ENCODE results near the gene RASL11A. TPM values are rescaled to one million over a fixed set of nuclear protein-coding genes. Genes with fewer than 3 reads are reported as not detected.

RASL11A gene
- polyA plus RNA-seq, 2 of the 4 experiments (the other 2 are of a cell fraction), result 2.1 to 4.7 TPM

DNA sequence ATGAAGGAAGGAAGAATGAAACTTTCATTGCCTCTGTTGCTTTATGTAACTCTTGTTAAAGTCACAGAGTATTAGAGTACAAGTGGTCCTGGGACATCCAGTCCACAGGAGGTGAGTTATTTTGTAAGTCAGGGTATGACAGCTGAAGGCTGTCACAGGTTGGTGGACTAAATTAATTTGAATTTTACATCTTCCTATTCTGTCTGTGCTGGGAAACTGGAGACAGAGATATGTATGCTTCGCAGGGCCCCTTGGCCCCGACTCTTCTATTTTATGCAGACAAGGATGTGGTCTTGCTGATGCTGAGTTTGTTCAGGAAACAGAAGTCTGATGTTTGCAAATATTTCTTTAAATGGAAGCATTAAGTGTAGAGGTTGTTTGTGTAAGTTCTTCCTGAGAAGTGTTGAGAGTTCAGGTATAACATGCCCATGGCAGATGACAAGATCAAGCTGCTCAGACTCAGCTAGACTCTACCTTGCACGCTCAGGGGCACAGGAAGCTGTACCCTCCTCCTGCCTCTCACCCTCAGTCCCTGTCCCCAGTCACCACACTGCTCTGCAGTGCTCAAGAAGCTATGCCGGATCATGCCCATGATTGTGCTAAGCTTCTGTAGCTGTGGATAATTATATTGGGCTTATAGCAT lies 23.4 kb downstream of the RASL11A start:
- POLR2A ChIA-PET, result no interaction called here
- ATAC-seq, result no peak

GRCh38 chr13:27295096-27295495 lies 24.5 kb downstream of the RASL11A start:
- WGBS (ENCODE audit: missing lambda C conversion rate), result 60% methylated on average over 7 of the region's 7 CpGs
- no peak for ATAC-seq
- no peak overlapping the region for H3K4me3 ChIP-seq
- H3K27ac ChIP-seq, result no peak overlapping the region
- no peaks in the 10 kb centered on the region for H3K9me3 ChIP-seq
- POLR2A ChIA-PET, result no interaction called here
- no peak for FAIRE-seq
- no peak overlapping the region for H3K4me2 ChIP-seq
- H3K4me1 ChIP-seq, result no peaks in the 10 kb centered on the region
- TF ChIP-seq HOXB13 (CRISPR knock-in tag; IDR thresholded peaks at IDR 0.05; ENCODE audit: low read depth) (no peak), CBX2 (IDR thresholded peaks at IDR 0.05; ENCODE audit: borderline replicate concordance, low read depth) (no peak), NFE2L2 (conservative IDR thresholded peaks at IDR 0.05; ENCODE audit: low read length) (no peak), KDM5A (IDR thresholded peaks at IDR 0.05) (no peak), ZC3H11A (IDR thresholded peaks at IDR 0.05) (no peak), CHD2 (IDR thresholded peaks at IDR 0.05; ENCODE audit: low read length, partially characterized antibody) (no peak), POLR2A (IDR thresholded peaks at IDR 0.05; ENCODE audit: low read length) (no peak), HOXA7 (CRISPR knock-in tag; IDR thresholded peaks at IDR 0.05) (no peak), RNF2 (IDR thresholded peaks at IDR 0.05; ENCODE audit: borderline replicate concordance, low read depth) (no peak), ZFP36 (IDR thresholded peaks at IDR 0.05; ENCODE audit: borderline replicate concordance, partially characterized antibody) (no peak), CHD4 (IDR thresholded peaks at IDR 0.05; ENCODE audit: borderline replicate concordance) (no peak)
- TF ChIP-seq, protein P1, sequence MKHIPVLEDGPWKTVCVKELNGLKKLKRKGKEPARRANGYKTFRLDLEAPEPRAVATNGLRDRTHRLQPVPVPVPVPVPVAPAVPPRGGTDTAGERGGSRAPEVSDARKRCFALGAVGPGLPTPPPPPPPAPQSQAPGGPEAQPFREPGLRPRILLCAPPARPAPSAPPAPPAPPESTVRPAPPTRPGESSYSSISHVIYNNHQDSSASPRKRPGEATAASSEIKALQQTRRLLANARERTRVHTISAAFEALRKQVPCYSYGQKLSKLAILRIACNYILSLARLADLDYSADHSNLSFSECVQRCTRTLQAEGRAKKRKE (CRISPR knock-in tag; IDR thresholded peaks at IDR 0.05; ENCODE audit: low read depth), result no peak
- DNase-seq (ENCODE audit: low read depth in 1 of 2, low spot score in 1 of 2), result no peak
- CTCF ChIA-PET, result interaction anchor here (0.6 to 1.5 kb wide), 2 partner anchors 17 to 310 kb away, joined by 3 to 5 read pairs; no protein-coding TSS in a partner anchor

More for the DNA sequence above, 23.4 kb downstream of the RASL11A start:
- no peak overlapping the region for H3K4me2 ChIP-seq
- no peaks in the 10 kb centered on the region for H3K9me3 ChIP-seq
- FAIRE-seq (no peak), DNase-seq (ENCODE audit: low read depth in 1 of 2, low spot score in 1 of 2) (no peak)
- TF ChIP-seq CEBPB (IDR thresholded peaks at IDR 0.05), result no peak
- no peak for TF ChIP-seq ESRRA (IDR thresholded peaks at IDR 0.05; ENCODE audit: borderline replicate concordance, low read length)
- no peak for TF ChIP-seq JUNB (IDR thresholded peaks at IDR 0.05)
- no peak for TF ChIP-seq HOXB13 (CRISPR knock-in tag; IDR thresholded peaks at IDR 0.05; ENCODE audit: low read depth)
- TF ChIP-seq ZC3H11A (IDR thresholded peaks at IDR 0.05), result no peak
- TF ChIP-seq RCOR1 (IDR thresholded peaks at IDR 0.05; ENCODE audit: low read depth, low read length), result no peak
- CTCF ChIA-PET, result interaction anchor here (1.5 kb wide), 1 partner anchor 309 kb away, joined by 5 read pairs; no protein-coding TSS in a partner anchor
- WGBS (ENCODE audit: missing lambda C conversion rate), result 31% methylated on average over 4 of the region's 4 CpGs
- no peak overlapping the region for H3K4me3 ChIP-seq
- no peak overlapping the region for H3K27ac ChIP-seq
- H3K4me1 ChIP-seq, result no peaks in the 10 kb centered on the region

- ChIA-PET CTCF (interaction anchor here (1.3 to 1.5 kb wide), 2 partner anchors 310 to 349 kb away, joined by 5 read pairs; no protein-coding TSS in a partner anchor), POLR2A (no interaction called here)
- TF ChIP-seq MAFK (IDR thresholded peaks at IDR 0.05; ENCODE audit: partially characterized antibody) (no peak), MYC (IDR thresholded peaks at IDR 0.05; ENCODE audit: borderline replicate concordance, low read length) (no peak), PHF8 (IDR thresholded peaks at IDR 0.05; ENCODE audit: borderline replicate concordance, low read depth) (no peak), FOXS1 (CRISPR knock-in tag; IDR thresholded peaks at IDR 0.05) (no peak), CTCF (IDR thresholded peaks at IDR 0.05) (no peak), HOXB13 (CRISPR knock-in tag; IDR thresholded peaks at IDR 0.05; ENCODE audit: low read depth) (no peak), USF2 (IDR thresholded peaks at IDR 0.05) (no peak), CBX2 (IDR thresholded peaks at IDR 0.05; ENCODE audit: borderline replicate concordance, low read depth) (no peak), BCL3 (IDR thresholded peaks at IDR 0.05) (no peak), ZFP36 (IDR thresholded peaks at IDR 0.05; ENCODE audit: borderline replicate concordance, partially characterized antibody) (no peak), EHMT2 (IDR thresholded peaks at IDR 0.05; ENCODE audit: low read depth) (no peak), NFE2L2 (conservative IDR thresholded peaks at IDR 0.05; ENCODE audit: low read length) (no peak)
- TF ChIP-seq, protein P1 (CRISPR knock-in tag; IDR thresholded peaks at IDR 0.05; ENCODE audit: low read depth), result no peak
- H3K27ac ChIP-seq, result no peak overlapping the region
- FAIRE-seq (no peak), DNase-seq (ENCODE audit: low read depth in 1 of 2, low spot score in 1 of 2) (no peak), ATAC-seq (no peak)
- WGBS (ENCODE audit: missing lambda C conversion rate), result 42% methylated on average over 3 of the region's 4 CpGs
- no peak overlapping the region for H3K4me2 ChIP-seq
- H3K4me3 ChIP-seq, result no peak overlapping the region
- H3K4me1 ChIP-seq, result no peaks in the 10 kb centered on the region
- H3K9me3 ChIP-seq, result no peaks in the 10 kb centered on the region
Observed at GRCh38 chr13:27295660-27296059, 25.0 kb downstream of the RASL11A start.

Data from A549 (cell line).